ENCODE measurements around the gene PPP1R14C. TPM values are rescaled to one million over a fixed set of nuclear protein-coding genes. Genes with fewer than 3 reads are reported as not detected.

PPP1R14C gene
- total RNA-seq, 4 donors from 2014 or later: 0.34 TPM; not detected in 3

GRCh38 chr6:150272264-150272975 is 129.6 kb downstream of the PPP1R14C start:
- TF ChIP-seq CTCF (IDR thresholded peaks at IDR 0.05; ENCODE audit: low read depth): no peak

DNA sequence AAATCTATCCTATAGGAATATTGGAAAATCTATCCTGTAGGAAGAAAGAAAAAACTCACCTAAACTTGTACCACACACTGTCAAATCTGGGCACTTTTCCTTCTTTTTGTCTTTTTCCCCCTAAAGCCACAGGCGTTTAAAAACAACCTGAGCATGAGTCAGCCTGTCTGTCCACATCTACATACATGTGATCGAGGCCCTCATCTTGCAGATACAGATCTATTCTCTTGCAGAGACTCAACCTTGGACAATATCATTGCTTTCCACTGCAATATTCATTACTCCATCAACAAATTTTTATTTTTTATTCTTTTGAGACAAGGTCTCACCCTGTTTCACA is 130.1 kb downstream of the PPP1R14C start:
- TF ChIP-seq CTCF (IDR thresholded peaks at IDR 0.05; ENCODE audit: low read depth): no peak

DNA sequence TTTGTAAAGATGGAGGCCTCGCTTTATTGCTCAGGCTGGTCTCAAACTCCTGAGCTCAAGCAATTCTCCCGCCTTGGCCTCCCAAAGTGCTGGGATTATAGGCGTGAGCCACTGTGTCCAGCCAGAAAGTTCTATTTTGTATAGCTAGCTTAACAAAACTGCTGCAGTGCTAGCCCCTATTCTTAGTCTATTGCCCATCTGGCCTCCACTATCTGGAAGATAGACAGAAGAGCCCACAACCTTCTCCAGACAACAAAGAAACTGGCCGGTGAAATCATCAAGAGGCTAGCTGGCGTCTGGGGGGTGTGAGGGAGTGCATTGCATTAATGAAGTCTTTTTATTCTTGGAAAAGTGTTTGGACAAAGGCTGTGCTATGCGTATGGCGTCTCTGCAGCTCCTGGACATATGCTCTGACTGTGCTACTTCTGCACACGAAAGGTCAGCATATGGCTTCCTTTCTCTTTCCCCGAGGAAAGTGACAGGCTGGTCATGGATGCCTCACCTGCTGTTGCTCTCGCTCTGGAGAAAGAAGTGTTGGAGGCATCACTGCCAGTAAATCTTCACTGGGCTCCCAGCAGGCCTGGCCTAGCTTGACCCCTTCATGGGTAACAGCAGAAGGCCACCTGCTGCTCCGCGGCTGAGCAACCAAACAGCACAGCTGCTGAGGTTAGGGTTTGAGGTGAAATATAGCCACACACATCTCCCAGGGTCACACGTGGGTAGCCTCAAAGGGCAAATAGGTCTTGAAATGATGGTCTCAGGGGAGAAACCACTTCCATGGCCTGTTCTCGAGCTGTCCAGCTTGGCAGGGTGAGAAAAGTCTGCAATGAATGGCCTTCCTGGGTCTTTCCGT is 130.8 kb downstream of the PPP1R14C start:
- no peak for TF ChIP-seq CTCF (IDR thresholded peaks at IDR 0.05; ENCODE audit: low read depth)

GRCh38 chr6:150275489-150275888 is 132.6 kb downstream of the PPP1R14C start:
- no peak for TF ChIP-seq CTCF (IDR thresholded peaks at IDR 0.05; ENCODE audit: low read depth)

GRCh38 chr6:150276168-150276936 is 133.5 kb downstream of the PPP1R14C start:
- no peak for TF ChIP-seq CTCF (IDR thresholded peaks at IDR 0.05; ENCODE audit: low read depth)

DNA sequence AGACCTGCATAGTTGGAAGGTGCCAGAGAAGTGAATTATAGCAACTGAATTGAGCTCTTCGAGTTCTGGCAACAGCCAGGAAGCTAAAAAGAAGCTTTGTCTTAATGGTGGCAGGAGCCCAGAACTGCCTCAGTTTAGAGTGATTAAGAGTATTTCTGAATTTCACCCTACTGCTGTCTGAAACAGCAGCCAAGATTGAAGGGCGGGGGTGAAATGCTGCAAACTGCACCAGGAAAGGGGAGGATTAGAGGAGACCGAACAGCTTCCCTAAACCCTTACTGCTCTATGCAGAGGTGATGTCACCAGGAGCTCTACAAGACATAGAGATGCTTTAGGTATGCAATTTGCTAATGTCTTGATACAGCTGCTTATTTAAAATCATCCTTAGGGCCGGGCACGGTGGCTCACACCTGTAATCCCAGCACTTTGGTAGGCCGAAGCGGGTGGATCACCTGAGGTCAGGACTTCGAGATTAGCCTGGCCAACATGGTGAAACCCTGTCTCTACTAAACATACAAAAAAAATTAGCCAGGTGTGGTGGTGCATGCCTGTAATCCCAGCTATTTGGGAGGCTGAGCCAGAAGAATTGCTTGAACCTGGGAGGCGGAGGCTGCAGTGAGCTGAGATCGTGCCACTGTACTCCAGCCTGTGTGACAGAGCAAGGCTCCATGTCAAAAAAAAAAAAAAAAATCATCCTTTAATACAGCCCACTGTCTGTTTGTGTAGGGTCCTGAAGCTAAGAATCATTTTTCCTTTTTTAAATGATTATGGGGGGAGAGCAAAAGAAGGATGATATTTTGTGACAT is 134.3 kb downstream of the PPP1R14C start:
- no peak for TF ChIP-seq CTCF (IDR thresholded peaks at IDR 0.05; ENCODE audit: low read depth)
